Measurements from ENCODE around the gene PROSER2.

The PROSER2 gene

GRCh38 chr10:11805792-11806191, 17.4 kb upstream of the PROSER2 start:
- no peak for DNase-seq

GRCh38 chr10:11806706-11807105, 16.4 kb upstream of the PROSER2 start:
- no peak for DNase-seq

- DNase-seq = no peak
Observed at GRCh38 chr10:11808808-11809207, 14.3 kb upstream of the PROSER2 start.

GRCh38 chr10:11810313-11810766, 12.8 kb upstream of the PROSER2 start:
- no peak for DNase-seq

GRCh38 chr10:11810973-11811372, 12.2 kb upstream of the PROSER2 start:
- DNase-seq = no peak

GRCh38 chr10:11813177-11813576, 10.0 kb upstream of the PROSER2 start:
- no peak for DNase-seq

GRCh38 chr10:11813855-11814567, 9.1 kb upstream of the PROSER2 start:
- no peak for DNase-seq

GRCh38 chr10:11819027-11819426, 4.1 kb upstream of the PROSER2 start:
- no peak for DNase-seq

GRCh38 chr10:11822026-11822756, 965 bp upstream of the PROSER2 start:
- DNase-seq = no peak

- DNase-seq = no peak
Observed at GRCh38 chr10:11822809-11823121, 391 bp upstream of the PROSER2 start.

- DNase-seq = no peak
Observed at GRCh38 chr10:11823989-11824346, 812 bp downstream of the PROSER2 start.

GRCh38 chr10:11824376-11824775, 1.2 kb downstream of the PROSER2 start:
- DNase-seq = no peak

- no peak for DNase-seq
Observed at GRCh38 chr10:11824825-11825224, 1.7 kb downstream of the PROSER2 start.

GRCh38 chr10:11825796-11826414, 2.7 kb downstream of the PROSER2 start:
- DNase-seq = no peak

GRCh38 chr10:11827006-11827405, 3.9 kb downstream of the PROSER2 start:
- no peak for DNase-seq

- no peak for DNase-seq
Observed at GRCh38 chr10:11827414-11827813, 4.3 kb downstream of the PROSER2 start.

- no peak for DNase-seq
Observed at GRCh38 chr10:11828682-11829284, 5.6 kb downstream of the PROSER2 start.

- DNase-seq = no peak
Observed at GRCh38 chr10:11830836-11831519, 7.8 kb downstream of the PROSER2 start.

GRCh38 chr10:11831520-11831951, 8.4 kb downstream of the PROSER2 start:
- DNase-seq = no peak

- DNase-seq = no peak
Observed at GRCh38 chr10:11832042-11832441, 8.9 kb downstream of the PROSER2 start.

- no peak for DNase-seq
Observed at GRCh38 chr10:11835061-11835460, 11.9 kb downstream of the PROSER2 start.

GRCh38 chr10:11835704-11836103, 12.5 kb downstream of the PROSER2 start:
- DNase-seq = no peak
